ENCODE results near the gene SMAD3.
A peak's percentile ranks its signal among the peaks of the same experiment; 100 is the strongest.

Gene SMAD3

DNA sequence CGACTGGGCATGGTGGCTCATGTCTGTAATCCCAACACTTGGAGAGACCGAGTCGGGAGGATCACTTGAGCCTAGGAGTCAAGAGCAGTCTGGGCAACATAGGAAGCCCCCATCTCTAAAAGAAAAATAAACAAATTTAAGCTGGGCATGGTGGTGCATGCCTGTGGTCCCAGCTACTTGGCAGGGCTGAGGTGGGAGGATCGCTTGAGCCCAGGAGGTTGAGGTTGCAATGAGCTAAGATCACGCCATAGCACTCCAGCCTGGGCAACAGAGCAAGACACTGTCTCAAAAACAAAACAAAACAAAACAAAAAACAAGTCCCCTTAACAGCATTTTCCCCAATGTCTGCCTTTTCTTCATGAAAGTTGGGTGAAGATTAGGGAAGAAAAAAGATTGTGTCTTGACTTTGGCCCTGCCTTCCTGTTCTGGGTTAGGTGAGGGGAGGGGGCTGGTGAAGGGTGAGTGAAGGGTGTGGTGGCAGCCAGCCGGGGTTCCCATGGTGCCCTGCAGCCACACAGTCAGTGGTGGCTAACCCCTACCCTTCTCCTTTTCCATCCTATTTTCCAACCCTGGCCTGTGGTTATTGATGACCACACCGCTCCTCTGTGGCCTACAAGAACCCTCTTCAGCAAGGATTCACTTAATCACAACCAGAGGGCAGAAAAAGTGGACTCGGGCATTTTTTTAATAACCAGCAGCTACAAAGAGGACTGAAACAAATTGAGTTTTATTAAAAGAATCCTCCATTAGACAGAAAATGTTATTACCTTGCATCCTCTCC lies 28.4 kb upstream of the SMAD3 start:
- no peak for DNase-seq (ENCODE audit: low spot score)

DNA sequence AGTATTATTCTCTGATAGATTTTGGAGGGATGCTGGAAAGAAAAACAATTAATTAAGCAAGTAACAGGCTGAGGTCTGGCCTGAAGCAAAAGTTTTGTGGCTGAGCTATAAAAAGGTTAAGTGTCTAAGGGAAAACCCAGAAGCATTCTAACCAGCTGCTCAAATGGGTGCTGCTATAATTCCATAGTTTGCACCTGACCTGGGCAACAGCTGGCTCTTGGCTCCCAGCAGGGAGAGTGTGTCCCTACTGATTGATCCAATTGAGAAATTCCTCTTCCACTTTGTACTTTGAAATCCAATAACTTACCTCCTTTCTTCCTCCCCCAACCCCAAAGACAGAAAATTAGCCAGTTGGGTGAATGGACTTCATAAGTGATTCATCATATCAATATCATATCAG lies 27.7 kb upstream of the SMAD3 start:
- no peak for DNase-seq (ENCODE audit: low spot score)

DNA sequence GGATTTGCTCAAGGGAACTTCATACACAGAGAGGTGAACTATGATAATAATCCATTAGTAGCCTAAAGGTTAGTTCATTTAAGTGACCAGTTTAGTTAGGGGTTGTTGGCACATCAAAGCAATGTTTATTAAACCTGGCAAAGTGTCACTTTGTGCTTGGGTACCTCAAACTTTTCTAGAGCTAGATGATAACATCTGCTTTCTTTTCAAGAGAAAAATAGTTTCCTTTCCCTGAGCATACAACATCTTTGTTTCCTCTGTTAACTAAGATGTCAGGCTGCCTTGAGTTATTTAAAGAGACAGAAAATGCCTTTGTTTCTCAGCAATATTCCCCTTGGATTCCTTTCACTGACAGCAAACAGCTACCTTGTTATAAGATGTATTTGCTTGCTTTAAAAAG lies 26.7 kb upstream of the SMAD3 start:
- DNase-seq (ENCODE audit: low spot score): no peak

DNA sequence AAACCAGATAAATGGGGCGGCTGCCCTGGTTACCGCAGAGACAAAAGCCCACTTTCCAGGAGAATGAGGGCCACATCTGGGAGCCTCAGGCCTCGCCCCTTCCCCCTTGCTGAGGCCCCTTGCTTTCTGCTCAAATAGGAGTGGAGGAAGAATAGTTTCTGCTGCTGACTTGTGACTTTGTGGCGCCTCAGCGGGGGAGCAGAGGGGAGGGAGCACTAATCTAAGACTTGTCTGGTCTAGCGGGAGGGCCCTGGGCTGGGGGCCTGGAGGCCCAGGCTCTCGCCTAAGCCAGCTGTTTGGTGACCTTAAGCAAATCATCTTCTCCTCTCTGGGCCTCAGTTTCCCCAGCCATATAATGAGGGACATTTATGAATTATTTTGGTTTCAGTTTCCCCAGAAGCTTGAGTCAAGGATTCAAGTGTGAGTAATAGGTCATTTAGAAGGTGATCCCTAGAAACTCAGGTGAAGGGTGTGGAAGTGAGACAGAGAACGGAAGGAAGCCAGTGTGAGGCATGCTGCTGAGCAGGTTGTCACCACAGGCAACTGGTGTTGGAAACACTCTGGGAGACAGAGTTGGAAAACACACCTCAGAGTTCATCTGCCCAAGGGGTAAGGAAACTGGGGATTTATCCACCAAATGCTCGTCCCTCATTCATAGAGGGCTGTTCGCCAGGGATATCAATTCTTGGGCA lies 25.9 kb upstream of the SMAD3 start:
- peak; percentile 67 for DNase-seq (ENCODE audit: low spot score)

DNA sequence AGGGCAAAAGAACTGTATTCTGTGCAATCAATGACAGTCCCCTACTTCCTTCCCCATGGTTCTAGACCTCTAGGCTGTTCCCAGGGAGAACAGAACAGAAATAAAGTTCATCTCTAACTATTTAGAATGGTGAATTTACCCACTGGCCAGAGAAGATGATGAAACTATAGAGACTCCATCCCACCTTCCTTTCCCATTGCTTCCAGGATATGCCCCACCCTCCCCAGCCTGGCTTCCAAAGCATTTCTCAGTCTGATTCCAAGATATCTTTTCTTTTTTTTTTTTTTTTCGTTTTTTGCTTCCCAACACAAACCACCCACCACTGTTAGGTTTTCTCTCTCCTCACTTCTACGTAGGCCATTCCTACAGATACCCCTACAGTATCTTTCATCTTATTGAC lies 25.1 kb upstream of the SMAD3 start:
- no peak for DNase-seq (ENCODE audit: low spot score)

DNA sequence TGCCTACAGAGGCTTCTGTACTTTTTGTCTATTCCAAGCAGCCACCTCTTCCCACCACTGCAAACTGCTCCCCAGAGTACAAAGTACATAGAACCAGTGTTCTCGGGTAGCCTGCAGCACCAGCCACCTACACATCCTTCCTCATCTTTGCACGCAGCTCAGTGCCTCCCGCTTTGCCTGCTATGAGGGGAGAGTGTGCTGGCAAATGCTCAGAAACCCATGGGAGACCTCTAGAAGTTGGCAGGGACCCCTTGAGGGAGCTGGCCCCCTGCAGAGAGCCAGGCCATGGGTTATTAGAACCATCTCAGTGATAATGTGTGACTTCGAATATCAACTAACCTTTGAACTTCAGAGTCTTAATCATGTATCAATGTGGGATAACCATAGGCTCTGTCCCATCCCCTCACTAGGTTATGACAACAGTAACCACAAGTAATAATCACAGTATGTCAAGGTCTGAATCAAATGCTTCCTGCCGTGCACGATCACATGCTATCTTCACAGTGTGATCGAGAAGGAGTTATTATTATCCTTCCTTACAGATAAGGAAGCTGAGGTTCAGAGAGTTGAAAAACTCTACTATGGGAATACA lies 22.8 kb upstream of the SMAD3 start:
- no peak for DNase-seq (ENCODE audit: low spot score)

DNA sequence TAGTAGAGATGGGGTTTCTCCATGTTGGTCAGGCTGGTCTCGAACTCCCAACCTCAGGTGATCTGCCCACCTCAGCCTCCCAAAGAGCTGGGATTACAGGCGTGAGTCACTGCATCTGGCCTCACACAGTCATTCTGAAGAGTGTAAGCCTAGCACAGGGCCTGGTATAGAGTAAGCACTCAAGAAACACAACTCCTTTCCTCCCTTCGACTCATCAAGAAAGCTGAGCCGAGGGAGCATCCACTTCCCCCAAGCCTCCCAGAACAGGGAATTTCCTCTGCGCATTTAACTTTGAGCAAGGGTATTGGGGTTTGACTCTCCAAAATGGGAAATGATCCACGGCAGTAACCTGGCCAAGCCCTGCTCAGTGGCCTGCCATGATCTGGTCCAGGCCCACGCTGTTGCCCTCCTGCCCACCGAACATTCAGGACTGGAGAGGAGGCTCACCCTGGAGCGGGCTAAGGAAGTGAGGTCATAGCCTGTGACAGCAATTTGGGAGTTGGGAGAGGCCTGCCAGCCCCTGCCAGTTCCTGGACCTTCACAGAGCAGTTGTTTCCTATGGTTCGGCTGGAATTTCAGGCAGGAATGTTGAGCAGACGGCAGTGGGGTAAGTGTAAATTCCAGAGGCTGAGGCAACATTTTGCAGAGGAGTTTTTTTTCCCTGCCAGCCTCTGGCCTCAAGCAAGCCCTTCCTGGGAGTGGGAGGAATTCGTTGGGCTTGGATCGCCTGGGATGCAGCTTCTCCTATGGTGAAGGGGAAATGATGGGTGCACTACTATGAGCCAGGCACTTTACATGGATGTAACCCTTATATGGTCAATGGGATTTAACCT lies 21.2 kb upstream of the SMAD3 start:
- peak; percentile 50 for DNase-seq (ENCODE audit: low spot score)

DNA sequence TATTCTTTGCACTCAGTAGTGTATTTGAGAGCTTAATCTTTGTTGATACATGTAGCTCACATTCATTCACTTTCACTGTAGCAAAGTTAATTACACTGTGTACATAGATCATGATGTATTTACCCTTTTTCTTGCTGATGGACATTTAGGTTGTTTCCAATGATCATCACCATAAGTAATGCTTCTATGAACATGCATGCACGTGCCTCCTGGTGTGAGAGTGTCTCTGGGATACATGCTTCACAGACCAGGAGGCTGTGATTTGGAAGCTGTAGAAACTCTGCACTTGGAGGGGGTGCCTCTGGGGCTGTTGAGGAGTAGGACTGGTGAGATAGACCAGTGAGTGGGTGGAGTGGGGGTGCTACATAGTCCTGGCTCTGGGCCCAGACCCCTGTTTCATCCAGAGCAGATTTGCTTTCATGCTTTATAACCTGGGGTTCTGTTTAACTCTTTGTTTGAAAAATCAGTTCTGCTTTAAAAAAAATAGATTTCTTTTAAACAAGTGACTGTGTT lies 18.2 kb upstream of the SMAD3 start:
- DNase-seq (ENCODE audit: low spot score): no peak

DNA sequence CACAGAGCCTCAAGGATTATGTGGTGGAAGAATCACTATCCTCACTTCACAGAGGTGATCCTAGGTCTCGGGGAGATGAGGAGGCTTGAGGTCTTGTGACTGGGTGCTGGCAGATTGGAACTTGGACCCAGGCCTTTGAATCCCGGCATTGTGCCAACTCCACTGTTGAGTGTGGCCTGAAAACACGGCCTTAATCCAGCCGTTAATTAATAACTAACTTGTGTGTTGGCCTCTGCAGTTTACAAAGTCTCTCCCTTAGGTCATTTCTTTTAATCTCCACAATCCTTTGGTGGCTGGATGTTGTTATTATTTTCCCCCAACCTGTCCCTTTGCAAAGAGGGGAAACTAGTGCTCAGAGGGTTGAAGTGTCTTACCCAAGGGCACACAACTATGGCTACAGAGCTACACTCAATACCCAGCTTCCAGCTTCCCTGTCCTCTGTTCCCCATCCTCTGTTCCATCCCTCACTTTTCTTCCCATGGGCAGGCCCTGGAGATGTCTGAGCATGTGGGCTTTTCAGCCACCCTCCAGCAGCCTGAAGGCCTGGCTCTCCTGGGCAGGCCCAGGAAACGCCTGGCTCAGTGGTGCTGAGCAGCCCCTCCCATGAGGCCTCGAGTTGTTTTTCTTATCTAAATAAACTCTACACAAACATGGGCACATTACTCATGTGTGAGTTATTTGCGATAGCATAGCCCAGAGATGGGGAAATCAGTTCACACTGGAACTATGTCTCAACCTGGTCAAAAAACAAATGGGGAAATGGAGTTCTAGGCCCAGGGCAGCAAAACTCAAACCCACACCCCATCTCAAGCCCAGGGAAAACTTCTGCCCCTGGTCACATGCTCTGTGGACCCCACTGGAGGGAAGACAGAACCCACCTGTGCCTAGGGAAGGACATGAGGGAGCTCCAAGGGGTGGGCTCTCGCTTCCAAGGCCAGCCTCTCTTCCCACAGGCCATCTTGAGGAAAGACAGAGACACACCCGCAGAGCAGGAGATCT lies 16.8 kb upstream of the SMAD3 start:
- DNase-seq (ENCODE audit: low spot score): no peak

DNA sequence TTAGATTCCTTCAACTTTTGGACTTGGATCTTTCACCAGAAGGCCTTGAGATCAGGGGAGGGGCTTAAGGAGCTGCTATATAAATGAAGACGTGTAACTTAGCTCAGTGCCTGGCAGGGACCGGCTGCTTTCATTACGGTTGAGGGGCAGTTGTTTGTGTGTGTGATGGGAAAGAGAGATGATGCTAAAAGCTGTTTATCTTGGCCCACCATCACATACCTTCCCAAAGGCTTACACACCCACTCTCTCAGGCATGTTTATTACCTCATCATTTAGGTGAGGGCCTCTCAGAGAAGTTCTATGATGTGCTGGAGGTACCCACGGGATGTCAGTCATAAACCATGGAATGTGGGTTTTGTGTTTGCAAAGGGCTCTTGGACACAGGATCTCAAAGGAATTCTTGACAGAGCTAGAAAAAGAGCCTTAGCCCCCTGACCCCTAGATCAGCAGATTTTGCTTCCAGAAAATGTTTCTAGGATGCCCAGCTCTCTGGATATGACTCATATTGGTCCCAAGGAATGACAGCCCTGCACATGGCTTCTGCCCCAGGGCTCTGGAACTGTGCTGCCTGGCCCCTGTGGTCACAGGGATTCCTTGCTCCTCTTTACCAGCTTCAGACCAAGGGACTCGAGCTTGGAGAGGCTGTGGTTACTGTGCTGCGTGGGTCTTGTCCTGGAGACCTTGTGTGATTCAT lies 15.9 kb upstream of the SMAD3 start:
- DNase-seq (ENCODE audit: low spot score): no peak

DNA sequence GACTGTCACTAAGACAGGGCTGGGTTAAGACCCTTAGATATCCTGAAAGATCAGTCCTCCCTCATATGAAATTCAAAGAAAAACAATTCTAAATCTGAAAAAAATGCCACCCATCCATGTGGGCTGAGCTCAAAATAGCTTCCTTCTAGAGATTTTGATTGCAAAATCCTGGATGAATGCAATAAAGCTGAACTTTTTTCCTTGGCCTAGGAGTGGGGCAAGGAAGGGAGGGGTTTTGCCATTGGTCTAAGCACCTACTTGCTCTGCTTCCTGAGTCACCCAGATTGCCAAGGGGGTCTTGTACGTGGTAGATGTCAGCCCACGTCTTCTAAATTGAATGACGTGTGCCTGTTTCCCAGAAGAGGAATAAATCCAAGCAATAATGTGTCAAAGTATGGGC lies 15.3 kb upstream of the SMAD3 start:
- no peak for DNase-seq (ENCODE audit: low spot score)

DNA sequence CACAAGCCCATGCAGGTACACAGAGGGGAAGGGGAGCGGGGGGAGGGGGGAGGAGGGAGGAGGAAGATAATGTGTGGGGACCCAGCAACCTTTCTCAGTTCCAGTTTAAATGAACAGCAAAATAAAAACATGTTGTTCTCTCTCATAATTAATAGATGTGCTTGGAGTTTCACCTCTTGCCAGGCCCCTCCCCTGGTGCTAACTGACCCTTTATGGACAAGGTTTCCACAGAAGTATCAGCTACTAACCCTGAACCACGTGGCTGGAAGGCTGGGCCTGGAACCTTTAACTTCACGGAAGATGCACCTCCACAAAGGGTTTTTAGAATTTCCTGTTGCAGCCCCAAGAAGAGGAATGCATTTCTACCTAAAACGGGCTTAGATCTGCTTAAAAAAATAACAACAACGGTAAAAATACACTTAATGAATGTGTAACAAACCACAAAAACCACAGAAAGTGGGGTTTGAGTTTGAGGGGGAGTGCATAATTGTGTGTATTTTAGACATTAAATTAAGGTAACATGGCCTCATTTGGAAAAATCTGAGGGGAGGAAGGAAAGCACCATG lies 14.8 kb upstream of the SMAD3 start:
- no peak for DNase-seq (ENCODE audit: low spot score)

DNA sequence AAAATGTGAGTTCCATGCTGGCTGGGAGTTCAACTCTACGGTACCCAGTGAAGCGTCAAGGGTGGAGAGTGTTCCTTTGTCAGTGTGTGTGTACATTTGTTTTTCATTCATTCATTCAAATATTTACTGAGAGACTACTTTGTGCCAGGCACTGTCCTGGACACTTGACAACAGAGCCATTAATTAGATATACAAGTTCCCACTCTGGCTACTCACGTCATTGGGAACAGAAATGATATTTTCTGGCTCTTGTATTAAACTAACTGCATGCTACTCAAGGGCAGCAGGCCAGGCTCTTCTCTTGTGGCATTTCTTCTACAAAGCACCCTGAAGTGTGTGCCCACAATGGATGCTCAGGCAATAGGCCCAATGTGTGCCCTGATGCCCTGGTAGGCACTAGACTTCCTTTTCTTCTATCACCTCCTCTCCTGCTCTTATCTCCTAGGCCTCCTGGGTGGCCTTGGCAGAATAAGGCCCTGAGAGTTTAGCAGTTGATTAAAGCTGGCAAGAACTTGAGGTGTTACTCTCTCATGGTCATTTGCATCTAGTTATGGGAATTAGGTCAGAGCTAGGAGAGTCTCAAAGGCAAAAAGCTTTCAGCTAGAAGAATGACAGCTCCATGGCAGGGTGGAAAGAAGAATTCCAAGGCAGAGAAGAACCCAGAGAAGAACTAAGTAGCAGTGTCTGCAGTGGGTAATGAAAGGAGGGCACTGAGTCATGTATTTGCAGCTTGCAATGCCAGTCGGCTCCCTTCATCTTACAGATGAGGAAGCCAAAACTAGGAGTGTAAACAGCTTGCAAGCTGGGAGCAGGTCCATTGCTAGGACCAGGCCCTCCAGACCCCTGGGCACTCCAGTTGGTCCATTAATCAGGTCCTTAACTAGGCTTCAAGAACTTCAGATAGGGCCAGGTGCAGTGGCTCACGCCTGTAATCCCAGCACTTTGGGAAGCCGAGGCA lies 14.0 kb upstream of the SMAD3 start:
- no peak for DNase-seq (ENCODE audit: low spot score)

DNA sequence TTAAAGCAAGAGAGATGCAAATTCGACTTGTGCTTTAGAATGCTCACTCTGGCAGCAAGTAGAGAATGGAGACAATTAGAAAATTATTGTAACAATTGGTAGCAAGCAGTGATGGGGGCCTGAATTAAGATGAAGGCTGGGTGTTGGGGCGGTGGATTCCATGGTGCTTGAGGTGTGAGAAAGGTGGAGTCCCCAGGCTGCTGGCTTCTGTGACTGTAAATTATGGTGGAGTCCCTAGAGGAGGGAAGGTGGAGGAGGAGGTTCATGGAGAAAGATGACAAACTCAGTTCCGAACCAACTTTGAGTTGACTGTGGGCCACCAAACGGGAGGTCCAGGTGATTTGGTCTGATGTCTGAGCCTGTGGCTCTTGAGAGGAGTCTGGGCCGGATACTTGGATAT lies 10.7 kb upstream of the SMAD3 start:
- DNase-seq (ENCODE audit: low spot score): no peak

DNA sequence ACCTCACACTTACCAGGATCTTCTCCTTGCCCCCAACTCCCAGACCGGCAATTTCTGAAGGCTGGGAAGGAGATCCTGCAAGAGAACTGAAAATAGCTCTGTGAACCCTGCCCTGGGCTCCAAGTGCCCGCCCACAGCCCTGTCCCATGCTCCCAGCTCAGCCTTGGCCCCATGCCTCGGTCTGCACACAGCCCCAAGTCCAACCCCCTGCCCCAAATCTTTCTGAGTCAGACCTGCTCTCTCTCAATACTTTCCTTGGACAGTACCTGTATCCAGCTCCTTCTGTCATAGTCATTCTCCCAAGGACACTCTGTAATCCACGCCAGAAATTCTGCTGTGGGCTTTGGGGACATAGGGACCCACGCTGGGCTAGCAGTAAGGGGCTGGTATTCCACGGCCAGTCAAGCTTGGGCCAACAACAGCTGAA lies 6.3 kb upstream of the SMAD3 start:
- DNase-seq (ENCODE audit: low spot score): no peak

DNA sequence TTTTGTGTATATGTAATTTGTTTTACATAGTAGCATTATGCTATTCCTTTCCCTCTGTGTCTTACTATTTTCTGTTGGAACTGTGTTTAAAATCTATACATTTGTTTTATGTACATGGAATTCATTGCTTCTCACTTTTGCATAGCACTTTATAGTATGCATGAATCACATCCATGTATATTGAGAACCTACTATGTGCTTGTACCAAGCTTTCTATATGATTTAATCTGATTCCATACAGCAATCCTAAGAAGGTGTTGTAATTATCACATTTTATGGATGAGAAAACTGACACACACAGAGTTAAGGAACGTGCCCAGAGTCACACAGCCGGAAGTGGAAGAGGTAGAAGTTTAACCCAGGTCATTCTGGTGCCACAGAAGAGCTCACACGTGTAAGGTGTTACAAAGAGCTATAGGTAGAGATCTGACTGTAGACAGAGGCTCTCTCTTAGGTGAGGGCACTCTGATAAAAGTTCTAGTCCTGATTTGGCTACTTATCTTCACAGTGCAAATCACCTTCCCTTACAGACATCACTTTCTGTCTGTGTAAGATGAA lies 3.5 kb upstream of the SMAD3 start:
- DNase-seq (ENCODE audit: low spot score): no peak

DNA sequence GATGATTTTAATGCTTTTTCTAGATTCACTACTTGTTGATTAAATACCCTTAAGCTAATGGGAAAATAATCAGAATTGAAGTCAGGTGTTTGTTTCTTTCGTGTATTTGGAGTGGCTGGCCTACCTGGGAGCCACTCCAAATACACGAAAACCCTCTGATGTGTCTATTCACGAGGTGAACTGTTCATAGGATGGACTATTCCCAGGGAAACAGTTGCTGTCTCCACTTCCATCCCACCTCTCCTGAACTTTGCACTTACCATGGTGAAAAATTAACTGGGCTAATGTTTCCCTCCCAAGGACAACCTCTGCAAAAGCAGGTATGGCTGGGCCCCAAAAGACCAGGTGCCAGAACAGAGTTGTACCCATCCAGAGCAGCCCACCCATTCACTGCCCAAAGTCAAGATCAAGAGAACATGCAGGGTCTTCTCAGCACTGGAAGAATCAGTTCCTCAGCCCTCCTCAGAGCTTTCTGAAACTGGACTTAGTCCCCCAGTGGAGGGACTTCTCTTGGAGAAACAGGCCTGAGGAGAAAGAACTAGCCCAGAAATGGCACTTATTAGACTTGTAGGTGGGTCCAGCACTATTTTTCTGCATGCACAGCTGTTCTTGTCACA lies 2.9 kb upstream of the SMAD3 start:
- DNase-seq (ENCODE audit: low spot score): no peak

Data from iPS-NIHi11 (cell line).